Kidney (tissue), 14 donors: Measurements from ENCODE around the gene CTDSP2. TPM values are rescaled to one million over a fixed set of nuclear protein-coding genes. Genes with fewer than 3 reads are reported as not detected.

Source experiments
- DNase-seq, 5 donors: peaks; one replicate each; pipeline ENCODE4 v3.0.0-alpha.2; 2013 to 2020
- FAIRE-seq: peaks from 2 replicates; lab custom pipeline; 2012; peaks lifted over from hg19 to GRCh38; lab: Jason Lieb, UNC
- H3K27ac ChIP-seq, 2 donors: one replicate each; pipeline ENCODE4 v1.7.0; 2013; ENCODE audit warnings: low read depth in 2 of 2, low read length in 2 of 2, inconsistent platforms in 1 of 2
- H3K27me3 ChIP-seq: one replicate; pipeline ENCODE4 v1.7.1; 2013; ENCODE audit warnings: low read length, inconsistent platforms; ENCODE audit not compliant: control insufficient read depth, insufficient read depth
- H3K36me3 ChIP-seq, 3 donors: one replicate each; pipeline versions ENCODE4 v1.7.0 to v1.7.1; 2013; ENCODE audit warnings: low read length in 3 of 3, control low read depth in 1 of 3, inconsistent platforms in 1 of 3; ENCODE audit not compliant: insufficient read depth in 3 of 3, control insufficient read depth in 2 of 3
- H3K4me1 ChIP-seq, 3 donors: one replicate each; pipeline versions ENCODE4 v1.7.0 to v1.7.1; 2013; ENCODE audit warnings: low read length in 3 of 3, inconsistent platforms in 1 of 3, low read depth in 1 of 3; ENCODE audit not compliant: control insufficient read depth in 2 of 3, insufficient read depth in 2 of 3
- H3K4me3 ChIP-seq, 3 donors: one replicate each; pipeline versions ENCODE4 v1.7.0 to v1.8.1; 2013; ENCODE audit warnings: low read length in 3 of 3, control low read depth in 1 of 3, inconsistent platforms in 1 of 3
- H3K9ac ChIP-seq, 3 donors: one replicate each; pipeline versions ENCODE4 v1.7.0 to v1.7.1; 2013; ENCODE audit warnings: low read length in 3 of 3, control low read depth in 1 of 3, inconsistent platforms in 1 of 3
- H3K9me3 ChIP-seq, 3 donors: one replicate each; pipeline versions ENCODE4 v1.7.0 to v1.7.1; 2013; ENCODE audit warnings: low read length in 3 of 3, control low read depth in 1 of 3, inconsistent platforms in 1 of 3; ENCODE audit not compliant: control insufficient read depth in 2 of 3, insufficient read depth in 1 of 3
- intact Hi-C: fragments of 100-400 bp; cut with DNase I; formaldehyde crosslinking; loops from one replicate; pipeline ENCODE4 v1.11.1; 2022
- polyA plus RNA-seq: library from polyadenylated mRNA; stranded (reverse); fragments of 350-450 nt; fragmentation: Illumina TruSeq; extraction: RNeasy Lipid Tissue Mini Kit (QIAGEN cat#74804); gene quantifications from one replicate; pipeline ENCODE4 v1.2.3, GENCODE V29; 2014; ENCODE audit warnings: low read depth, low replicate concordance; ENCODE audit not compliant: insufficient read depth
- total RNA-seq: library from RNA; stranded (reverse); fragmentation: NEBNext Ultra II Directional; extraction: Animal tissue kit (Norgen Biotek cat#: 25700); gene quantifications from one replicate; pipeline ENCODE4 v1.2.1, GENCODE V29; 2021
- TF ChIP-seq, protein P1 (sequence below): IDR thresholded peaks from 3 replicates; pipeline ENCODE4 v1.5.1; 2012; ENCODE audit warnings: mild to moderate bottlenecking, moderate library complexity, borderline replicate concordance; ENCODE audit not compliant: insufficient read depth; ENCODE audit errors: extremely low read depth
- donor health status: control.
- donor health status: control.
- donor health status: control.
- donor health status: control.
- donor health status: control.
- donor health status: DM: yes; HTN: yes; CAD: no.
- donor health status: Normal renal cell carcinoma (clear cell type).

The CTDSP2 gene
- total and polyA plus RNA-seq, 2 donors from 2014 or later, result 46.0 to 198 TPM

DNA sequence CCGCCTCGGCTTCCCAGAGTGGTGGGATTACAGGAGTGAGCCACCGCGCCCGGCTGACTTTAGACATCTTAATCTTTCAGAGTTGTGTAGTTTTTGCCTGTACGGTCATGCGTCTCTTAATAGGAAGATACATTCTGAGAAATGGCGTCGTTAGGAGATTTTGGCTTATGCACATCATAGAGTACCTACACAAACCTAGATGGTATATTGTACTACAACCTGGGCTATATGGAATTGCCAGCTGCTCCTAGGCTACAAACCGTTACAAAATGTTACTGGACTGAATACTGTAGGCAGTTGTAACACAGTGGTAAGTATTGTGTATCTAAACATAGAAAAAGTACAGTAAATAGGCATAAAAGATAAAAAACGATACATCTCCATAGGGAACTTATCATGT, 62.7 kb downstream of the CTDSP2 start:
- no peak for DNase-seq
- intact Hi-C loops, result no loop called here
- H3K36me3 ChIP-seq, result peaks cover 5 to 19% (median 17%) of the 10 kb centered on the region in 3 donors
- peaks cover 0 to 33% (median 27%) of the 10 kb centered on the region in 3 donors for H3K4me1 ChIP-seq
- no peak overlapping the region for H3K27ac ChIP-seq
- H3K9me3 ChIP-seq, result no peaks in the 10 kb centered on the region
- H3K27me3 ChIP-seq, result no peaks in the 10 kb centered on the region
- TF ChIP-seq, protein P1, sequence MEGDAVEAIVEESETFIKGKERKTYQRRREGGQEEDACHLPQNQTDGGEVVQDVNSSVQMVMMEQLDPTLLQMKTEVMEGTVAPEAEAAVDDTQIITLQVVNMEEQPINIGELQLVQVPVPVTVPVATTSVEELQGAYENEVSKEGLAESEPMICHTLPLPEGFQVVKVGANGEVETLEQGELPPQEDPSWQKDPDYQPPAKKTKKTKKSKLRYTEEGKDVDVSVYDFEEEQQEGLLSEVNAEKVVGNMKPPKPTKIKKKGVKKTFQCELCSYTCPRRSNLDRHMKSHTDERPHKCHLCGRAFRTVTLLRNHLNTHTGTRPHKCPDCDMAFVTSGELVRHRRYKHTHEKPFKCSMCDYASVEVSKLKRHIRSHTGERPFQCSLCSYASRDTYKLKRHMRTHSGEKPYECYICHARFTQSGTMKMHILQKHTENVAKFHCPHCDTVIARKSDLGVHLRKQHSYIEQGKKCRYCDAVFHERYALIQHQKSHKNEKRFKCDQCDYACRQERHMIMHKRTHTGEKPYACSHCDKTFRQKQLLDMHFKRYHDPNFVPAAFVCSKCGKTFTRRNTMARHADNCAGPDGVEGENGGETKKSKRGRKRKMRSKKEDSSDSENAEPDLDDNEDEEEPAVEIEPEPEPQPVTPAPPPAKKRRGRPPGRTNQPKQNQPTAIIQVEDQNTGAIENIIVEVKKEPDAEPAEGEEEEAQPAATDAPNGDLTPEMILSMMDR, result no peak
- no peak overlapping the region for H3K4me3 ChIP-seq
- no peak for FAIRE-seq
- H3K9ac ChIP-seq, result peak overlapping the region in 1 of 3 donors; percentile 8

DNA sequence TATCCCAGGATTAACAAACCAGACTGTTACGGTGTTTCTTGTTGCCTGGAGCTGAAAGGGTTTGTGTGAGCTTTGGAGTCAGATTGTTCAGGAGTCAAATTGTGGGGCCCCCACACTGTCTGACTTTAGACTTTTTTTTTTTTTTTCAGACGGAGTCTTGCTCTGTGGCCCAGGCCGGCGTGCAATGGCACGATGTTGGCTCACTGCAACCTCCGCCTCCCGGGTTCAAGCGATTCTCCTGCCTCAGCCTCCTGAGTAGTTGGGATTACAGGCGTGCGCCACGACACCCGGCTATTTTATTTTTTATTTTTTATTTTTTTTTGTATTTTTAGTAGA, 63.1 kb downstream of the CTDSP2 start:
- peak overlapping the region; percentile 12 to 99 (median 92) for H3K9ac ChIP-seq
- H3K4me3 ChIP-seq, result peak overlapping the region; percentile 86 to 99 (median 99)
- DNase-seq (no peak), FAIRE-seq (no peak)
- no peaks in the 10 kb centered on the region for H3K9me3 ChIP-seq
- H3K27me3 ChIP-seq, result no peaks in the 10 kb centered on the region
- intact Hi-C loops, result no loop called here
- H3K4me1 ChIP-seq, result peaks cover 0 to 33% (median 27%) of the 10 kb centered on the region in 3 donors
- H3K36me3 ChIP-seq, result peaks cover 5 to 16% (median 16%) of the 10 kb centered on the region in 3 donors
- H3K27ac ChIP-seq, result no peak overlapping the region
- TF ChIP-seq, protein P1, result no peak

GRCh38 chr12:57782608-57783465, 63.7 kb downstream of the CTDSP2 start, which contains the start of gene TSFM:
Gene TSFM, plus strand, starts transcription at chr12:57782787. Its CDS starts 15 bp downstream, at chr12:57782802.
- H3K27ac ChIP-seq, result peak within 1 kb of the TSS; percentile 49 to 64
- intact Hi-C loops, result no loop called here

More at GRCh38 chr12:57782608-57783465, 63.7 kb downstream of the CTDSP2 start, which contains the start of gene TSFM:
- H3K4me1 ChIP-seq, result peaks cover 0 to 33% (median 27%) of the 10 kb centered on the region in 3 donors
- DNase-seq (peak; percentile 95 to 98 (median 97)), FAIRE-seq (no peak)
- no peaks in the 10 kb centered on the region for H3K9me3 ChIP-seq
- peak within 1 kb of the TSS; percentile 86 to 99 (median 99) for H3K4me3 ChIP-seq
- TF ChIP-seq, protein P1, result peak; percentile 94
- H3K9ac ChIP-seq, result peak within 1 kb of the TSS; percentile 12 to 99 (median 92)
- no peaks in the 10 kb centered on the region for H3K27me3 ChIP-seq
- peaks cover 5 to 16% (median 15%) of the 10 kb centered on the region in 3 donors for H3K36me3 ChIP-seq
